Measurements from ENCODE around the gene NEU3.
"Not testable (repeated sequence)": the region's sequence is repeated elsewhere in the genome, so short reads cannot be mapped to it uniquely, and the experiment has no call there.

NEU3 gene

DNA sequence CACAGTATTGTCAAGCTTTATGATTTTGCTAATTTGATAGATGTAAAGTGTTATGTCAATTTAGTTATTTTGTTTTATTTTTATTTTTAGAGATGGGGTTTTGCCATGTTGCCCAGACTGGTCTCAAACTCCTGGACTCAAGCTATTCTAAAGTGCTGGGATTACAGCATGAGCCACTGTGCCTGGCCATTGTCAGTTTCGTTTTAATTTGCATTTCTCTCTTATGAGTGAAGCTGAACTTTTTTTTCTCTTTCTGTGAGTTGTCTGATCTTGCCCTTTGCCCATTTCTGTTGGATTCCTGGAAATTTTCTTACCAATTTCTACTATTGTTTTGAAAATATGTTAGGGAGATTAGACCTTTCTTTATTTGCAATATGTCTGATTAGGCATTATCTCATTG lies 15.5 kb downstream of the NEU3 start:
- Mint-ChIP-seq H3K27me3 (no peaks in the 10 kb centered on the region), H3K27ac (no peak overlapping the region), H3K4me1 (ENCODE audit: low read depth) (peaks cover 2% of the 10 kb centered on the region), H3K36me3 (ENCODE audit: low read depth) (peaks cover 80% of the 10 kb centered on the region), H3K4me3 (no peak overlapping the region), H3K9me3 (no peaks in the 10 kb centered on the region)
- DNase-seq = no peak

DNA sequence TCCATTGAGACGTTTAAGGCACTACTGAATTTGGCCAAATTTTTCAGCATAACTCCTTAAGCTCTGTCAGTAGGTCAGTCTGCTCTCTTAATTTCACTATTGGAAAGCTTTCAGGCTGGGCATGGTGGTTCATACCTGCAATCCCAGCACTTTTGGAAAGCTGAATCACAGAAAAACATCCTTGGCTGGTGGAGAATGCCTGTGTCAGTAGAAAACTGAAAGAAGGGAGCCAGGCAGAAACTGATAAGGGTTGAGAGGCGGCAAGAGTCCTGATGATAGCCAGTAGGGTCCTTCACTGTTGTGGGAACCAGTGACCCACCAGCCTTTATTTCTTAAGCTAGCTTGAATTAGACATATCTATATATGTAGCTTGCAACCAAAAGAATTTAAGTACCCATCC lies 22.6 kb downstream of the NEU3 start:
- Mint-ChIP-seq H3K9me3 (no peaks in the 10 kb centered on the region), H3K27me3 (no peaks in the 10 kb centered on the region), H3K4me3 (no peak overlapping the region), H3K36me3 (ENCODE audit: low read depth) (peaks cover 66% of the 10 kb centered on the region), H3K27ac (no peak overlapping the region), H3K4me1 (ENCODE audit: low read depth) (no peaks in the 10 kb centered on the region)
- no peak for DNase-seq

DNA sequence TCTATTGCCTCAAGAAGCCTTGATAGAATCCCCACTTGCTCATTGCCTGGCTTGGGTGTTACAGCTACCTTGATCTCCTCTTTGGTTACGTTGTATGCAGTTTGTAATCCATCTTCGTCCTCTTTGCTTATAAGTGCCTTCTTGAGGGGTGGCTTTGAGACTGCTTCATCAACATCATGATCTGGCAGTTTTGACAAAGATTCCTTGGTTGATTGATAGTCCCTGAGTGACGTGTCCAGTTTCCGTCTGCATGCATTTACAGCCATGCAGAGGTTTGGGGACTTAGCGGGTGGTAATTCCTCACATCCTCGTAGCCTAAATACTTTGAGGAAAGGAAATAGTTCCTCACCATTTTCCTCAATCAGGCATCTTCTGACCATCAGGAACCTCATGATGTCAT lies 23.1 kb downstream of the NEU3 start:
- Mint-ChIP-seq H3K9me3 (no peaks in the 10 kb centered on the region), H3K4me3 (no peak overlapping the region), H3K4me1 (ENCODE audit: low read depth) (no peaks in the 10 kb centered on the region), H3K27ac (no peak overlapping the region), H3K27me3 (no peaks in the 10 kb centered on the region), H3K36me3 (ENCODE audit: low read depth) (peaks cover 62% of the 10 kb centered on the region)
- DNase-seq = no peak

GRCh38 chr11:75013051-75013450 lies 24.3 kb downstream of the NEU3 start:
- no peak overlapping the region for H3K27ac Mint-ChIP-seq
- no peaks in the 10 kb centered on the region for H3K4me1 Mint-ChIP-seq (ENCODE audit: low read depth)
- no peak overlapping the region for H3K4me3 Mint-ChIP-seq
- H3K27me3 Mint-ChIP-seq = no peaks in the 10 kb centered on the region
- H3K9me3 Mint-ChIP-seq = no peaks in the 10 kb centered on the region
- no peak for DNase-seq
- peaks cover 53% of the 10 kb centered on the region for H3K36me3 Mint-ChIP-seq (ENCODE audit: low read depth)

- H3K36me3 Mint-ChIP-seq (ENCODE audit: low read depth) = peaks cover 49% of the 10 kb centered on the region
- no peak for DNase-seq
Measured at GRCh38 chr11:75014129-75014528, 25.4 kb downstream of the NEU3 start.

GRCh38 chr11:75019200-75019599 lies 30.5 kb downstream of the NEU3 start:
- peaks cover 11% of the 10 kb centered on the region for H3K36me3 Mint-ChIP-seq (ENCODE audit: low read depth)
- not testable (repeated sequence) for H3K27ac Mint-ChIP-seq; H3K9me3 Mint-ChIP-seq; H3K4me1 Mint-ChIP-seq (ENCODE audit: low read depth); H3K4me3 Mint-ChIP-seq; H3K27me3 Mint-ChIP-seq; DNase-seq

More at GRCh38 chr11:75014129-75014528, 25.4 kb downstream of the NEU3 start:
- H3K27ac Mint-ChIP-seq = no peak overlapping the region
- no peaks in the 10 kb centered on the region for H3K4me1 Mint-ChIP-seq (ENCODE audit: low read depth)
- H3K4me3 Mint-ChIP-seq = no peak overlapping the region
- H3K27me3 Mint-ChIP-seq = no peaks in the 10 kb centered on the region
- peaks cover 4% of the 10 kb centered on the region for H3K9me3 Mint-ChIP-seq

- not testable (repeated sequence) for H3K4me1 Mint-ChIP-seq (ENCODE audit: low read depth); H3K27ac Mint-ChIP-seq; H3K4me3 Mint-ChIP-seq; H3K36me3 Mint-ChIP-seq (ENCODE audit: low read depth); DNase-seq; H3K9me3 Mint-ChIP-seq; H3K27me3 Mint-ChIP-seq
Measured at GRCh38 chr11:75020328-75020727, 31.6 kb downstream of the NEU3 start.

DNA sequence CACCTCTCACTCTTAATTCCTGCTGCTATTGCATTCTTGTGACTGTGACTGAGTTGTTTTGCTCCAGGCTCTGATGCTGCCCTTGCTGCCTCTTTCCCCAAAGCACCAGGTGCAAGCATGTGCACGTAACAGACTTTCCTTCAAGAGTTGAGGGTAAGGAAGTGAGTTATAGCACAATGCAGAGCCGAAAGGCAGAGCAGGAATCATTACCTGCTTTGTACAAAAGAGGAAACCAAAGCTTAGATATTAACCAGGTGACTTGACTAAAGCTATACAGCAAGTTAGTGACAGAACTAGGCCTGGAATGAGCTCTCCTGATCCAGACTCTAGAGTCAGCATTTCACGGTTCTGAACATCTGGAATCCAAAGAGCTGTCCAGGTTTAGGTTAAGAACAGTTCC lies 33.6 kb downstream of the NEU3 start:
- DNase-seq = no peak
- Mint-ChIP-seq H3K4me3 (no peak overlapping the region), H3K27me3 (no peaks in the 10 kb centered on the region), H3K4me1 (ENCODE audit: low read depth) (no peaks in the 10 kb centered on the region), H3K27ac (no peak overlapping the region), H3K9me3 (peaks cover 4% of the 10 kb centered on the region), H3K36me3 (ENCODE audit: low read depth) (peaks cover 5% of the 10 kb centered on the region)

- H3K4me1 Mint-ChIP-seq (ENCODE audit: low read depth) = no peaks in the 10 kb centered on the region
- no peak overlapping the region for H3K27ac Mint-ChIP-seq
Measured at GRCh38 chr11:75022759-75023396, 34.1 kb downstream of the NEU3 start.

DNA sequence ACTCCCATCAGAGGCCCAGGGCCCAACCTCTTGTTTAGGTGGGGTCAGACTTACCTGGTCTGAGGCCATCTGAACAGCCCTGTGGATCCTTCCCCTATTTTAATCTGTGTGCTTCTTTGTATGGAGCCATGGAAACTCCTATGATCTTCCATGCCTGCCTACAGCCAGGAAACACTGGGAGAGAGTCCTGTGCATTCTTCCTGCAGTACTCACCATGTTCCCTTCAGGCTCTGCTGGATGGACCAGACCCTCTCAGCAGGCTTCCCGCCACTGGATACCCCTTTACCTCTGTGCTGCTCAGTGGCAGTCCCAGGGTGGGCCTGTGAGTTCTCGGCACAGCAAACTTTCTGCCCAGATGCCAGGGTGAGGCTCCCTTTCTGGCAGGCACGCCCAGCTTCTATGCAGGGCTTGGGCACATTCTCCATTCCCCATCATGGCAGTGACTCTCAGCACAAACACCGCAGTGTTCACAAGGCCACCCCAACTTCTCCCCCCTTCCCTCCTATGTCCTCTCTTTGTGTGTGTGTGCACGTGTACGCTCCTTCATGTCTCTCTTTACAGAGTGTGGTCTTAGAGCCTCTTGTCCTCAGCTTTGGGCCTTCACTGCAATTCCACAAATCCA lies 34.8 kb downstream of the NEU3 start:
- H3K9me3 Mint-ChIP-seq = peaks cover 4% of the 10 kb centered on the region
- H3K27ac Mint-ChIP-seq = no peak overlapping the region
- H3K36me3 Mint-ChIP-seq (ENCODE audit: low read depth) = peaks cover 4% of the 10 kb centered on the region
- no peak for DNase-seq
- H3K4me1 Mint-ChIP-seq (ENCODE audit: low read depth) = no peaks in the 10 kb centered on the region
- no peak overlapping the region for H3K4me3 Mint-ChIP-seq
- H3K27me3 Mint-ChIP-seq = no peaks in the 10 kb centered on the region

More at GRCh38 chr11:75022759-75023396, 34.1 kb downstream of the NEU3 start:
- Mint-ChIP-seq H3K36me3 (ENCODE audit: low read depth) (peaks cover 5% of the 10 kb centered on the region), H3K9me3 (peaks cover 4% of the 10 kb centered on the region), H3K4me3 (no peak overlapping the region), H3K27me3 (no peaks in the 10 kb centered on the region)
- peak; percentile 85 for DNase-seq

DNA sequence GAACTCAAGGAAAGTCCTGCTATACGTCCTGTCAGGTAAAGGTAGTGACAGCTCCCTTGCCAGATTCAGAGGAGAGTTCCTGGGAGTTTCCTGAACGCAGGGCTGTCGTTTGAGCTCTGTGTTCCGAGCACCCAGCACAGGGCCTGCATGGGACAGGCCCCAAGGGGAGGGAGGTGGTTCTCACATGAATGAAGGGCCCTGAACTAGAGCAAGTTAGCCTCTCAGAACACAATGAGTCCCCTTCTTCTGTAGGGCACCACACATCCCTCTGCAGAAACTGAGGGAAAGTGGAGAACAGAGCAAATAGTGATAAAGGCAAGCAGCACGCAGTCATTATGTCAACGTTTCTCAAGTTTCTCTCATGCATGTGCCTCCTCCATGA lies 35.3 kb downstream of the NEU3 start:
- no peaks in the 10 kb centered on the region for H3K27me3 Mint-ChIP-seq
- no peak overlapping the region for H3K27ac Mint-ChIP-seq
- no peaks in the 10 kb centered on the region for H3K36me3 Mint-ChIP-seq (ENCODE audit: low read depth)
- H3K4me1 Mint-ChIP-seq (ENCODE audit: low read depth) = no peaks in the 10 kb centered on the region
- no peak overlapping the region for H3K4me3 Mint-ChIP-seq
- DNase-seq = no peak
- no peaks in the 10 kb centered on the region for H3K9me3 Mint-ChIP-seq

DNA sequence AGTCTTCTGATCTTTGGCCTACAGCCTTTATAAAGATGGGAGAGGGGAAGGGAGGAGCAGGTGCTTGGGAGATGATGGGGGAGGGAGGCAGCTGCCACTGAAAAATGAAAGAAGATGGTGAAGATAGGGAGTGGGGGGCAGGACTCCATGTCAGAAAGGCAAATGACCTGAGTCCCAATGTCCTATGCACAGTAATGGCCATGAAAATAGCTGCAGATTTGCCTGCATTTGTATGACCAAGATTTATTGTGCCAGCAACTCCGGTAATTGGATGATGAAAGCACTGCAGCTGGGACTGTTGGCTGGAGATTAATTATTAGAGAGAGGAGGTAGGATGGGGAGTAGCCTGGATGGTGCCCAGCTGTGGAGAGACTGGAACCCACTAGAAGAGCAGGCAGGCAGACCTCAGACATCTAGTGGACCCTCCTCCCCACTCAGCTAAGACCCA lies 36.1 kb downstream of the NEU3 start:
- no peaks in the 10 kb centered on the region for H3K36me3 Mint-ChIP-seq (ENCODE audit: low read depth)
- H3K4me1 Mint-ChIP-seq (ENCODE audit: low read depth) = no peaks in the 10 kb centered on the region

GRCh38 chr11:75025561-75025960 lies 36.8 kb downstream of the NEU3 start:
- Mint-ChIP-seq H3K9me3 (no peaks in the 10 kb centered on the region), H3K36me3 (ENCODE audit: low read depth) (no peaks in the 10 kb centered on the region), H3K27ac (no peak overlapping the region), H3K27me3 (no peaks in the 10 kb centered on the region), H3K4me1 (ENCODE audit: low read depth) (no peaks in the 10 kb centered on the region), H3K4me3 (no peak overlapping the region)
- DNase-seq = no peak

More for the DNA sequence above, 36.1 kb downstream of the NEU3 start:
- Mint-ChIP-seq H3K27ac (no peak overlapping the region), H3K27me3 (no peaks in the 10 kb centered on the region), H3K9me3 (no peaks in the 10 kb centered on the region), H3K4me3 (no peak overlapping the region)
- no peak for DNase-seq

GRCh38 chr11:75028321-75028720 lies 39.6 kb downstream of the NEU3 start:
- Mint-ChIP-seq H3K36me3 (ENCODE audit: low read depth) (no peaks in the 10 kb centered on the region), H3K4me1 (ENCODE audit: low read depth) (no peaks in the 10 kb centered on the region), H3K4me3 (no peak overlapping the region), H3K27ac (no peak overlapping the region), H3K27me3 (no peaks in the 10 kb centered on the region), H3K9me3 (no peaks in the 10 kb centered on the region)
- DNase-seq = no peak

DNA sequence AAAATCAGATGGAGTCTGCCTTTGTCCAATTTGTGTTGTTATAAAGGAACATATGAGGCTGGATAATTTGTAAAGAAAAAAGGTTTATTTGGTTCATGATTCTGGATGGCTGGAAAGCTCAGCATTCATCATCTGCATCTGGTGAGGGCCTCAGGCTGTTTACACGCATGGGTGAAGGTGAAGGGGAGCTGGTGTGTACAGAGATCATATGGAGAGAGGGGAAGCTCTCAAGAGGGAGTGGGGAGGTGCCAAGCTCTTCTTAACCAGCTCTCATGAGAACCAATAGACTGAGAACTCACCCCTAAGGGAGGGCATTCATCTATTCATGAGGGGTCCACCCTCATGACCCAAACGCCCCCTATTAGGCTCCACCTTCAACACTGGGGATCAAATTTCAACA lies 40.0 kb downstream of the NEU3 start:
- H3K27ac Mint-ChIP-seq = no peak overlapping the region
- no peaks in the 10 kb centered on the region for H3K9me3 Mint-ChIP-seq
- no peak for DNase-seq
- H3K4me1 Mint-ChIP-seq (ENCODE audit: low read depth) = no peaks in the 10 kb centered on the region
- H3K27me3 Mint-ChIP-seq = no peaks in the 10 kb centered on the region
- no peaks in the 10 kb centered on the region for H3K36me3 Mint-ChIP-seq (ENCODE audit: low read depth)
- H3K4me3 Mint-ChIP-seq = no peak overlapping the region
